ENCODE results near the gene PPFIA1.
"Not testable (repeated sequence)": the region's sequence is repeated elsewhere in the genome, so short reads cannot be mapped to it uniquely, and the experiment has no call there.

PPFIA1 gene

GRCh38 chr11:70397983-70398833 lies 127.7 kb downstream of the PPFIA1 start, which contains the start of gene CTTN:
Gene CTTN (plus strand): TSS chr11:70398529. CDS start chr11:70407298, 8,769 bp downstream.
- no peak for FAIRE-seq

GRCh38 chr11:70398834-70399680 lies 128.6 kb downstream of the PPFIA1 start:
- no peak for FAIRE-seq

- FAIRE-seq: peak; percentile 19
Measured at GRCh38 chr11:70399681-70400112, 129.2 kb downstream of the PPFIA1 start.

- no peak for FAIRE-seq
Measured at GRCh38 chr11:70400643-70401042, 130.2 kb downstream of the PPFIA1 start.

- no peak for FAIRE-seq
Measured at GRCh38 chr11:70402016-70402415, 131.5 kb downstream of the PPFIA1 start.

GRCh38 chr11:70402685-70403084 lies 132.2 kb downstream of the PPFIA1 start:
- FAIRE-seq: no peak

GRCh38 chr11:70404244-70404643 lies 133.8 kb downstream of the PPFIA1 start:
- FAIRE-seq: no peak

GRCh38 chr11:70405679-70406395 lies 135.3 kb downstream of the PPFIA1 start:
- no peak for FAIRE-seq

- FAIRE-seq: no peak
Measured at GRCh38 chr11:70407121-70407520, 136.6 kb downstream of the PPFIA1 start.

- no peak for FAIRE-seq
Measured at GRCh38 chr11:70407814-70408213, 137.3 kb downstream of the PPFIA1 start.

- not testable (repeated sequence) for FAIRE-seq
Measured at GRCh38 chr11:70408326-70408725, 137.8 kb downstream of the PPFIA1 start.

- no peak for FAIRE-seq
Measured at GRCh38 chr11:70409437-70409836, 138.9 kb downstream of the PPFIA1 start.

GRCh38 chr11:70409871-70410270 lies 139.4 kb downstream of the PPFIA1 start:
- no peak for FAIRE-seq

GRCh38 chr11:70410276-70411205 lies 140.1 kb downstream of the PPFIA1 start:
- FAIRE-seq: no peak

- no peak for FAIRE-seq
Measured at GRCh38 chr11:70411713-70412452, 141.4 kb downstream of the PPFIA1 start.

GRCh38 chr11:70413151-70413550 lies 142.7 kb downstream of the PPFIA1 start:
- FAIRE-seq: no peak

- no peak for FAIRE-seq
Measured at GRCh38 chr11:70414341-70415100, 144.0 kb downstream of the PPFIA1 start.

- no peak for FAIRE-seq
Measured at GRCh38 chr11:70415191-70415590, 144.7 kb downstream of the PPFIA1 start.

GRCh38 chr11:70415642-70416395 lies 145.3 kb downstream of the PPFIA1 start:
- no peak for FAIRE-seq

GRCh38 chr11:70416881-70417280 lies 146.4 kb downstream of the PPFIA1 start:
- no peak for FAIRE-seq

Data from G401.6 (cell line).